Activated naive CD4-positive, alpha-beta T cell (primary cell): ENCODE results near the gene TSC1.

Experiments used
- DNase-seq, 4 experiments: peaks; one replicate each; lab custom pipeline; 2025; lab: John Stamatoyannopoulos, UW

Gene TSC1

DNA sequence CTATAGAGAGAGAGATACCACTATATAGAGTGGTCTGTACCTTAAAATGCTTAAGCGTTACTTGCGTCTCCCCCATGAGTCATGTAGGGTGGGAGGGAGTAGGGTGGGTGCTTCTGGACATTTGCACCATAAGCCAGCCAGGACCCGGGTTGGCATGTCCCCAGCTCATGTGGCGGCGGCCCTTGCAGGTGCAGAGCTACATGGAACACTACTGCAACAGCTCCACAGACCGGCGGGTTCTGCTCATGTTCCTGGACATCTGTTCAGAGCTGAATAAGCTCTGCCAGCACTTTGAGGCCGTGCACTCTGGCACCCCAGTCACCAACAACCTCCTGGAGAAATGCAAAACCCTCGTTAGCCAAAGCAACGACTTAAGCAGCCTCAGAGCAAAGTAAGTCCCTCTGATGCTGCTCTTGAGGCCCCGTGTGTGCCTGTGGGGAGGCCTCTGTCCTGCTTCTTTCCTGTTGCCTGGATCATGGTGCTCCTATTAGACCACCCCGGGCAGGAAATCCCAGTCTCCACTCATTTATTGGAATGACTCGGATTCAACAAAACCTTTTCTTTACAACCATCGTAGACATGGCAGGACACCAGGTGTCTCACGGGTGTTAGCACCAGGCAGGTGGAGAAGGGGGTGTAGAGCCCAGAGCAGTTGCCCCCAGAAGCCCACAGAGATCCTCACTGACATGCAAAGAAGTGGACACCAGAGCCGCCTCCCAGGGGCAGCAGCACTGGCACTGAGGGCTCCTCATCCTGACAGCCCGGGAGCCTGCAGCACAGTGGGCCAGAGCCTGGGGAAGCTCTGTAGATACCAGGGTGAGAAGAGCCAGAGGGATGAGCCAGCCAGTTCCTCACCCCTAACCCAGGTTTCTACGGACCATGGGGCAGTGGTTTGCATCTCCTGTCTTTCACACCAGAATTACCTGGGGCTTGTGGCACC is 57.0 kb downstream of the TSC1 start:
- no peak for DNase-seq

DNA sequence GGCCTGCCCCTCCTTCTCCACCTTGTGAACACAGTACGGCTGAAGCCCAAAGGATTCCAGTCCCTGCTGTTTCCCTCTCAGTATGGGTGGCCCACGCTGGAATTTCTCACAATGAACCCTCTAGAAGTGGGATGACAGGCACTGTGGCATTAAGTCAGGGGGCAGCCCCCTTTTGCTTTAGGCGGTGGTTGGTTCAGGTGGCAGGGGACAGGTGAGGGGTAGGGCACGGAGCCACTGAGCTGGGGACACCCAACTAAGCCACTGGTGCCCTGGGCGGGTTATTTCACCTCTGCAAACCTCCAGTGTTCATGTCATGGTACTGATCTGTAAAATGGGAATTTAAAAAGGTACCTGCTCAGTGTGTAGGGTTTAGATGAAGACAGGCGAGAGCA is 58.1 kb downstream of the TSC1 start:
- no peak for DNase-seq

DNA sequence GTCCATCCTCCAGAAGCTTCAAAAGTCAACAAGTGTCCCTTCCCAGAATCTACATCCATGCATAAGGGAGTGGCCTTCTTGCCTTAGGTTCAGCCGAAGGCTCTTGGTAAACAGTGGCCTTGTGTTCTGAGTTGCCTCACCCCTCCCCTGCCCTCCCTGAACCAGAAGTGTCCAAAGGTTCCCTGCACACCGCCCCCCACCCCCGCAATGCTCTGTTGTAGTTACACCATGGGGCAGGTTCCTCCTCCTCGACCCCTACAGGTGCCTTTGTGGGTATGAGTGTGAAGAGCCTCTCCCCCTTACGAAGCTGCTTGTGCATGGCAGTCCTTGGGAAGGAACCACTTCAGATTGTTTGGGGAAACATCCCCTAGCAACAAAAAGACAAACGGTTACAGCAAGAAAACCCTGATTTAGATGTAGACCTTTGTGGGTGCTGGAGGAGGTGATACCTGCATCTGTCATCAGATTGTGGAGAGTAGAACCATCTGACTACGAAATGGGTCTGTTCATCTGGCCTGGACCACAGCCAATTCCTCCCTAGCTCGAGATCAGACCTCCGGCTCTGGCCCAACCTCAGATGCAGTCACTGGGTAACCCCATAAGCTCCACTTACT is 58.6 kb downstream of the TSC1 start:
- no peak for DNase-seq

- DNase-seq, result no peak
These were observed 60.8 kb downstream of the TSC1 start for GRCh38 chr9:132883349-132884294.

- DNase-seq, result no peak
These were observed 61.8 kb downstream of the TSC1 start for GRCh38 chr9:132882616-132883015.

- no peak for DNase-seq
These were observed 62.6 kb downstream of the TSC1 start for GRCh38 chr9:132881826-132882225.

DNA sequence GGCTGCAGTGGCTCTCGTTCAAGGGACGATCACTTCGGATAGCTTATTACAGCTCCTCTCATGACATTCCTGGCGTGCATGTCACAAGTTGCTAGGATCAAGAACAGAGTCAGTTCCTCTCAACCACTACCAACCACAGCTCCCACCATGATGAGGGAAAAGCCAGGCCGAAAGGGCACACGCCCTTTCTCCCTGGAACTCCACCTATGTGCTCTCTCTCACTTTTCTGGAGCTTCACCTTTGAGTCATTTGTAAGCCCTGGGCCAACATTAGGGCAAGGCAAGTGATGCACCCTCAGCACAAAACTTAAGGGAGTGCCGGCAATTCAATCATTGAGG is 64.1 kb downstream of the TSC1 start:
- DNase-seq, result no peak

DNA sequence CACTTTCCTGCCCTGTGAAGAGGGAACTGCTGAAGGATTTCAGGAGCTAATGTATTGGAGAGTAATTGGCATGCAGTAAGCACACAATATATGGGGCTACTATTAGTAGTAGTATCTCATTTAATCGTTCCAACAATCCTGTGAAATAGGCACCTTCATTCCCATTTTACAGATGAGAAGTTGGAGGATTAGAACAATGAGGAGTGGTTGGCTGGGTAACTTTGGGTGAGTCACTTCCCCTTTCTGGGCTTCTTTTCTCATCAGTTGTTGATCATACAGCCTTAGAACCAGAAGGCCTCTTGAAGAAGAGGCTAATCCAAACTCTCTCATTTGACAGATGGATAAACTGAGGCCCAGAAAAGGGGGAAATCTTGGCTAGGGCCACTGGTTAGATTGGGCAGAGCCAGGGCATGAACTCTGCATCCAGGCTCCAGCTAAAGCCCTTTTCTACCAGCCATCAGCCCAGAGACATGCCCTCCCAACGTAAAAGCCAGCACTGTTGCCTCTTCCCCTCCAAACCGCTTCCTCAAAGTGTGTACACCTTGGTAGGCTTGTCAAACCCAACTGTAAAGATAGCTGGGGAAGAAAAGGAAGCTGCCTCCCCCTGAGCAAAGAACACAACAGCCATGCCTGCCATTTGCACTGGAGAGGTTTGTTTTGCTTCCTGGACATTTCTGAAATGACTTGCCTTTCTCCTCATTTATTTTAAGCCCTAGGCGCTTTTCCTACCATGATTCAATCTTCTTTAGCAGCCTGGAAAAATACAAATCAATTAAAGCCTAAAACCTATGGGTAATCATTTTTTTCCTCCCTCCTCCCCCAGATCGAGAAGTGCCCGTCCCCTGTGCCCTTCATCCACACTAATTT is 64.7 kb downstream of the TSC1 start:
- no peak for DNase-seq

DNA sequence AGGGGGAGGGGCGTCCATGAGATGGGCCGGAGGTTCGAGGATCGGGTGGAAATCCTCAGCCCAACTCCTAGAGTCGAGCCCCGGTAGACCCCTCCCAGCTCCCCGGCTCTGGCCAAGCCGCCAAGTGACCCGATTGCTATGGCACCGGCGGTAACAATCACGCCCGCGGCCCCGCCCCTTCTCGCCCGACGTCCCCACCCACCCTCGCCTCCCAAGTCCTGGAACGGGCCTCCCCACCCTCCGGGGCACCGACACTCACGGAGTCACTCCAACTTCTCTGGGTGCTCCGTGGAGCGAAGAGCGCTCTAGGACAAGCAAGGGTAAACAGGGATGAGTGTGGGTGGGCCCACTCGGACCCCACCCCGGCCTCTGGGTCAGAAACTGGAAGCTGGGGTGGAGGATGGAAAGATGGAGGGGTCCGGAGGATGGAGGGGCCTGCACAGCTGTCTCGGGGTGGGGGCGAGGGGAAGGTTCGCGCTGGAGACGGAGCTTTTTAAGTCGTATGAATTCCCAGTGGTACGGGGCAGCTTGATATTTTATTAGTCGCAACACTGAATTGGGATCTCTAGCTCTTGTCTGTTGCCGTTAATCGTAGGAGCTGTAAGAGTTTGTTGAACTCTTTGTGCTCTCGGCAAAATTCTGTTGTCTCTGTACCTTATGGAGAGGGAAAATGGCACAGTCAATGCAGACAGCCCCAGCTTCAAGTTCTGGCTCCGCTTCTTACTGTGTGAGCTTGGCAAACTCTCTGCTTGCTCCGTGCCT is 65.5 kb downstream of the TSC1 start, which contains the start of gene SPACA9:
Gene SPACA9 (plus strand): TSS at position 204 of the 762 bp plus-strand sequence. CDS start 5,050 bp downstream, outside the sequence.
- DNase-seq, result peak in 1 of 4 experiments; percentile 17

DNA sequence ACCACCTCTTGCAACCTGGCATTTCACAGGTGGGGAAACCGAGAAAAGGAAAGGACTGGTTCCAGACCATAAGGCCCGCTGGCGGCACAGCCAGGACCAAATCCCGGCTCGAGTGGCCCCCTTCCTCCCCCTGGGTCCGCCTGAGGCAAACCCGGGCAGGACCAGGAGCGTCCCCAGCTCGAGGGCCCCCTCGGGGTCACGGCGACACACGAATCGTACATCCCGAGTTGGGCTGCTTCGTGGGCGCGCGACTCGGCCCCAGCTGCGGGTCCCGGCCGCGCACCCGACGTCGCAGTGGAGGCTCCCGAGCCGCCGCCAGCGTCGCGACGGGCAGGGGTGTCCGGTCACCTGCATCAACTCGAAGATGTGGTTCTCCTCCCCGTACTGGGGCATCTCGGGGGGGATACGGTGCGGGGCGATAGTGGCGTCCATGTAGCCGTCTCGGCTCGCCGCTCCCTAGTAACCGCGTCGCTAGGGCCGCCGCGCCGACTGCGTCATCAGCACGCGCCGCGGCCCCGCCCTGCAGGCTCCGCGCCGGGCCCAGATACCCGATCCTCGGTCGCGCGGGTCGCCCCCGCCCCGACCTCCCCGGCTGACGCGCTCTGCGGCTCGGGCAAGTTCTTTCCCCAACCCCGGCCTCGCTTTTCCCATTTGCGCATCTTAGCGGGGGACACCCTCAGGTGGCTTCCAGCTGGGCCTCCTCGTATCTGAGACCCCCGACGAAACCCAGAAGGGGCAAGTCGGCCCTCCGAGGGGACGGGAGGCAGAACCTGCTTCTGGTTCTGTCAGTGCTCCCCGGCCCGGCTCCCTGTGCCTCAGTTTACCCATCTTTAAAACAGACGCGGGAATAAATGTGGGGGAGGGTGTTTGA is 66.4 kb downstream of the TSC1 start, which contains the start of gene AK8:
Gene AK8 (minus strand): TSS at position 461 of the 871 bp plus-strand sequence. CDS start 29 bp downstream, at position 432.
- DNase-seq, result peak; percentile 38 to 68 (median 48)

- DNase-seq, result no peak
These were observed 67.0 kb downstream of the TSC1 start for GRCh38 chr9:132877458-132877823.

DNA sequence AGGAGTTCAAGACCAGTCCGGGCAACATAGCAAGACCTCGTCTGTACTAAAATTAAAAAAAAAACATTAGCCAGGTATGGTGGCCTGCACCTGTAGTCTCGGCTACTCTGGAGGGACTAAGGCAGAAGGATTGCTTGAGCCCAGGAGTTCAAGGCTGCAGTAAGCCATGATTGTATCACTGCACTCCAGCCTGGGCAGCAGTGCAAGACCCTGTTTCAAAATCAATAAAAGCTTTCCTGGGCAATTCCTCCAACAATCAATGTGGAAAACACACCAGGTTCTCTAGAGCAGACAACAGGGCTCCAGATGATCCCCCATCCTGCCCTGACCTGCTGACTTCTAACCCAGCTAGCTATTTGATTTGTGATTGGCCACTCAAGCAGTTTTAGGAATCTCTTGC is 67.6 kb downstream of the TSC1 start:
- no peak for DNase-seq

DNA sequence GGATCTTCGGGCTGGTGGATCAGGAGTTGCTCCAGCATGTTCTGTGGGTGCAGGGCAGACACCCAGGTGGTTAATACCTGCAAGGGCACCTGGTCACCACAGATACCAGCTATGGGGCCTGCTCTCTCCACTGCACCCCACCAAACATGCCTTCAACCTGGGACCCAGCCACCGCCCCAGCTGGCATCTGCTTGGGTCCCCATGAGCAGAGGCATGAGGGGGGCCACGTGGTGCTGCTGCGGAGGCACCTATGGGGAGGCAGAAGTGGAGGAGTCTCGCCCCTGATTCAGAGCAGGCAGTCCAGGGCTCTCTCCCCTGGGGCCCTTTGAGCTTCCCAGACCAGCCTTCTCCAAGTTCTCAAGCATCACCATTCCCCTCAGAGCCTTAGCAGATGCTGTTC is 69.3 kb downstream of the TSC1 start:
- no peak for DNase-seq

GRCh38 chr9:132873403-132873802 is 71.0 kb downstream of the TSC1 start:
- DNase-seq, result no peak

DNA sequence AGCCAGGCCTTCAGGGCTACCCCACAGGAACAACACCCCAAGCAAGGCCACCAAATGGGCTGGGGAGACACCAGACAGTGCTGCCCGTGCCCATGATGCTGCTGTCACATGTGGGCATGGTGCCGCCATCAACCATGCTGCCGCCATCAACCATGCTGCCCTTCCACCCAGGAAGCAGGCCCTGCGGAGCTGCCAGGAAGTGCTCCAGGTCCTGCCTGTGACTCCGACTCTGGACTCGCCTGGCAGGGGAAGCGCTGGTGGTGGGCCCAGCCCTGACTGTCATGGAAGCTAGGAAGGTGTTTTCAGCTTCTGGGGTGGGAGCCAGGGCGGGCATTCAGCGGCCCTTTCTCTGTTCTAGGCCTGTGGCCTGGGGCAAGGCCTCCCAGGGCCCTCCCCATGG is 75.2 kb downstream of the TSC1 start:
- no peak for DNase-seq

DNA sequence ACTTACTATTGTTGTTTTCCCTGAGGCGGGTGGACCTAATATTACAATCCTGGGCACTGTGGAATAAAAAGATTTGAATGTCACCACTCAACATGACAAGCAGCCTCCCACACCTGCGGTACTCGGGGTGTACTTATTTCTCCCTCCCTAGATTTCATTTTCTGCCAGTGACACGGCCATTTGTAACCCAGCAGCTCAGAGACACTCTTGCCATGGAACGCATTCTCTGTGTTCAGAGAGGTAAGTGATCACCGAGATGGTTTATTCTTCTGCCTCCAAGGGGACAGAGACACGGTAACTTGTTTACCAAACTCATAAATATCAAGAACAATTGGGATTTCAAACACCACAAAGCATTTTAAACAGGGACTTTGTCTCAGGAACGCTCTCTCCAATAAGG is 77.5 kb downstream of the TSC1 start:
- DNase-seq, result no peak

DNA sequence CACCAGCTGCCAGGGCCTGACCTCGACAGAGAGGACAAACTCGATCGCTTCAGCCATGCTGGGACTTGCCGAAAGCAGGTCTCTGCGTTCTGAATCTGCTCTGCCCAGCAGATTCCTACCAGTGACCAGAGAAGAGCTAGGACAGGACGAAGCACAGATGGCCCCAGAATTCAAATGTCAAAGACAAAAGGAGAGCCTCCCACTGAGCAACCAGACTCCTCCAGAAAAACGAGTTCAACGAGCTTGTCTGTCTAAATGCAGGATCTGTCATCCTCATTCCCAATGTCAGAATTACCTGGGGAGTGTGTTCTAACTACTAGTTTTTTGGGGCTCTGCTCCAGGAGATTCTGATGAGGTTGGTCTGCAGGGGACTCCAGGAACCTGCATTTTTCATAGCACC is 79.7 kb downstream of the TSC1 start:
- DNase-seq, result no peak

- no peak for DNase-seq
These were observed 80.1 kb downstream of the TSC1 start for GRCh38 chr9:132864277-132864676.

GRCh38 chr9:132863096-132863495 is 81.3 kb downstream of the TSC1 start:
- no peak for DNase-seq

DNA sequence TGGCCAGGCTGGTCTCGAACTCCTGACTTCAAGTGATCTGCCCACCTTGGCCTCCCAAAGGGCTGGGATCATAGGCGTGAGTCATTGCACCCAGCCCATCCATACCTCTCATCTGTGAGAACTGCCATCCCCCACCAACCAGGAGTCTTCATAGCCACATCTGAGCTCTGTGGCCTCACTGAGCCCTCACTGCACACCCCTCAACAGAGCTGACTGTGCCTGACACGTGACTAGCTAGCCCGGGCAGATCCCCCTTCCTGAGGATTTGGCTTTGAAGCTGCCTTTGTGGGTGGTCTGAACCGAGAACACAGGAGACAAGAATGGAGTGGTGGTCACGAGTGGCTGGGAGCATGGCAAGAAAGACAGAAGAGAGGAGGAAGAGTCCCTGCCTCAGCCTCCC is 81.9 kb downstream of the TSC1 start:
- no peak for DNase-seq
